ENCODE data around the gene EIF3L.

DNA sequence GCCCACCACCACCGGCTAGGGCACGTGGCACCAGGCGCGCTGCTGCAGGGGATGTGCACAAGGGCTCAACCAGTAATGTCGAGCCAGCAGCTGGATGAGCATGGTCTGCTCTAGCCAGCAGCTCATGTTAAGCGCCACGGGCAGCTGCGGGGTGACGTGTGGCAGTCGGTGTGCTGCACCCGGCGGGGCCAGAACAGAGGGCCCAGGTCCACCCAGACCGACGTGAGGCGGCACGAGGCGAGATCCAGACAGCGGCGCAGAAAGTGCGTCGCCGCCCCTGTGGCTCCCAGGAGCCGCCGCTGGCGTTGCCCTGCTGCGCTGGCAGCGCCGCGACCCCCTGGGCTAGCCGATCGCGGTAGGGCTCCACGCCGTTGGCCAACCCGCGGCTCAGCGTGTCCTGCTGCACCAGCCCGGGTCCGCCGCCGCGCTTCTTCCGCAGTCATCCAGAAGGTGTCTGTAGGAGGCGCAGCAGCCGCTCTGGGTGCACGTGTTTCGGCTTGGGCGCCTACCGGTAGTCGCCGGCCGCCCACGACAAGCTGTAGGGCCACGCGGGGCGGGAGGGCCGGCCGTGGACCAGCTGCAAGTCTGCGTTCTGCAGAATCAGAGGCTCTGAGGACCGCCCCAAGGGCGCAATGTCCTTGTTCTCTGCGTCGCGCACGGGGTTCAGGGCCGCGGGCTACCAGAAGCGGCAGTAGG is 30.7 kb upstream of the EIF3L start:
- TF ChIP-seq, protein P1, sequence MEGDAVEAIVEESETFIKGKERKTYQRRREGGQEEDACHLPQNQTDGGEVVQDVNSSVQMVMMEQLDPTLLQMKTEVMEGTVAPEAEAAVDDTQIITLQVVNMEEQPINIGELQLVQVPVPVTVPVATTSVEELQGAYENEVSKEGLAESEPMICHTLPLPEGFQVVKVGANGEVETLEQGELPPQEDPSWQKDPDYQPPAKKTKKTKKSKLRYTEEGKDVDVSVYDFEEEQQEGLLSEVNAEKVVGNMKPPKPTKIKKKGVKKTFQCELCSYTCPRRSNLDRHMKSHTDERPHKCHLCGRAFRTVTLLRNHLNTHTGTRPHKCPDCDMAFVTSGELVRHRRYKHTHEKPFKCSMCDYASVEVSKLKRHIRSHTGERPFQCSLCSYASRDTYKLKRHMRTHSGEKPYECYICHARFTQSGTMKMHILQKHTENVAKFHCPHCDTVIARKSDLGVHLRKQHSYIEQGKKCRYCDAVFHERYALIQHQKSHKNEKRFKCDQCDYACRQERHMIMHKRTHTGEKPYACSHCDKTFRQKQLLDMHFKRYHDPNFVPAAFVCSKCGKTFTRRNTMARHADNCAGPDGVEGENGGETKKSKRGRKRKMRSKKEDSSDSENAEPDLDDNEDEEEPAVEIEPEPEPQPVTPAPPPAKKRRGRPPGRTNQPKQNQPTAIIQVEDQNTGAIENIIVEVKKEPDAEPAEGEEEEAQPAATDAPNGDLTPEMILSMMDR (conservative IDR thresholded peaks at IDR 0.05): no peak
- TF ChIP-seq EZH2 (IDR thresholded peaks at IDR 0.05; ENCODE audit: low read depth): no peak

All from PC-9 (cell line).